Measurements from ENCODE around the gene SLF1.

Gene SLF1

DNA sequence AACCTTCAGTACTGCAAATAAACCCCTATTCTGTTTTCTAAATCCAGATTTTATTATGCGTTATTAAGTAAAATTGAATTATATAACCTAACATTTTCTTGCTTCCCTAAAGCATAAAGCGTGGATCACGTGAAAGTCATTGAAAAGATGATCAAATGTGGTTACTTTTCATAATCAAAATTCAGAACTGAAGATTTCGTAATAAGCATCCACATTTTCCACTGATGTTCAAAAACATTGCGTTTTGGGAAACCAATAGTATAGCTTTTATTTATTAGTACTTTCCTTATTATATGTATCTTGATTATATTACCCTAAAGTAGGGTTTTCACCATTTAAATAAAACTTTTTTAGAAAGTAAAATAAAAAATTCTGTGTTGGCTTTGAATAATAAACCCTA lies 1.8 kb downstream of the SLF1 start:
- no peaks in the 10 kb centered on the region for H3K9me3 ChIP-seq

DNA sequence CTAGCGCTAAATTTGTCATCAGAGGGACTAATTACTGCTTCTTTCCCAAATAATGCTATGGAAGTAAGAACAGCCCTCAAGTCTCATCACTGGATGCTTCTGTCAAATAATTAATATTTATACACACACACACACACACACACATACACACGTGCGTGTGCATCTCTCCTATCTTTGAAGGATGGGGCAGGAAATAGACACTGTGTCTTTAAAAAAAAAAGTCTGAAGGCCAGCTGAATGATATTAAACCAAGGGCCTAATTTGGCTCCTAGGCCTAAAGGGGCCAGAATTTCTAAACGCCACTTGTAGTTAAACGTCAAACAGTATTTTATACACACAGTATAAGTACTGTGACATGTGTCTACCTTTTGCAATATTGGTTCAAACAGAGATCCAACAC lies 3.3 kb downstream of the SLF1 start:
- peaks cover 26% of the 10 kb centered on the region in 2 experiments for H3K4me1 ChIP-seq (ENCODE audit: control insufficient read depth in 1 of 2, insufficient read depth in 1 of 2, low read depth in 1 of 2, low read length in 1 of 2)
- H3K4me3 ChIP-seq (ENCODE audit: low read depth in 1 of 2, low read length in 1 of 2), result no peak overlapping the region
- TF ChIP-seq, protein P1, sequence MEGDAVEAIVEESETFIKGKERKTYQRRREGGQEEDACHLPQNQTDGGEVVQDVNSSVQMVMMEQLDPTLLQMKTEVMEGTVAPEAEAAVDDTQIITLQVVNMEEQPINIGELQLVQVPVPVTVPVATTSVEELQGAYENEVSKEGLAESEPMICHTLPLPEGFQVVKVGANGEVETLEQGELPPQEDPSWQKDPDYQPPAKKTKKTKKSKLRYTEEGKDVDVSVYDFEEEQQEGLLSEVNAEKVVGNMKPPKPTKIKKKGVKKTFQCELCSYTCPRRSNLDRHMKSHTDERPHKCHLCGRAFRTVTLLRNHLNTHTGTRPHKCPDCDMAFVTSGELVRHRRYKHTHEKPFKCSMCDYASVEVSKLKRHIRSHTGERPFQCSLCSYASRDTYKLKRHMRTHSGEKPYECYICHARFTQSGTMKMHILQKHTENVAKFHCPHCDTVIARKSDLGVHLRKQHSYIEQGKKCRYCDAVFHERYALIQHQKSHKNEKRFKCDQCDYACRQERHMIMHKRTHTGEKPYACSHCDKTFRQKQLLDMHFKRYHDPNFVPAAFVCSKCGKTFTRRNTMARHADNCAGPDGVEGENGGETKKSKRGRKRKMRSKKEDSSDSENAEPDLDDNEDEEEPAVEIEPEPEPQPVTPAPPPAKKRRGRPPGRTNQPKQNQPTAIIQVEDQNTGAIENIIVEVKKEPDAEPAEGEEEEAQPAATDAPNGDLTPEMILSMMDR (IDR thresholded peaks at IDR 0.05), result no peak
- no peak overlapping the region for H3K27ac ChIP-seq
- no peaks in the 10 kb centered on the region for H3K36me3 ChIP-seq
- H3K27me3 ChIP-seq, result no peaks in the 10 kb centered on the region
- H3K9me3 ChIP-seq, result no peaks in the 10 kb centered on the region

More for the DNA sequence above, 1.8 kb downstream of the SLF1 start:
- Histone ChIP-seq H3K4me3 (ENCODE audit: low read depth in 1 of 2, low read length in 1 of 2) (no peak overlapping the region), H3K27ac (no peak overlapping the region), H3K4me1 (ENCODE audit: control insufficient read depth in 1 of 2, insufficient read depth in 1 of 2, low read depth in 1 of 2, low read length in 1 of 2) (peaks cover 31% of the 10 kb centered on the region in 2 experiments), H3K36me3 (no peaks in the 10 kb centered on the region), H3K27me3 (no peaks in the 10 kb centered on the region)
- TF ChIP-seq, protein P1 (IDR thresholded peaks at IDR 0.05), result no peak

DNA sequence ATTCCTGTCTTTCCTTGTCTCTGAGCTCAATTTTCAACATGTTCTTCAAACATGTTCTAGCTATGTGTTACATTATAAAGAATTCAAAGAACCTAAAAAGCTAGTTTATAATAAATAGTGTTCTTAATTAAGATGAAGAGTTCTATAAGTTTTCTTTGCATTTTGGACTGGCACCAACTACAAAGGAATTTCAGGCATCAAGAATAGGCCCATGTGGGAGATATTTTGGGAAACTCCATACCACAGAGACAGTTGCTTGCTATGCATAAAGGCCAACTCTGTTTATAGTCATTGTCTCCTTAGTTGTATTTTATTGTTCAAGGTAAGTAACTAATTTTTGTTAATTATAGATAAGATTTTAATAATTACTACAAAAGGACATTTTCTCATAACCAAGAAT lies 4.5 kb downstream of the SLF1 start:
- no peak overlapping the region for H3K4me3 ChIP-seq (ENCODE audit: low read depth in 1 of 2, low read length in 1 of 2)
- H3K27ac ChIP-seq, result no peak overlapping the region
- no peaks in the 10 kb centered on the region for H3K27me3 ChIP-seq
- peaks cover 14 to 15% of the 10 kb centered on the region in 2 experiments for H3K4me1 ChIP-seq (ENCODE audit: control insufficient read depth in 1 of 2, insufficient read depth in 1 of 2, low read depth in 1 of 2, low read length in 1 of 2)
- H3K36me3 ChIP-seq, result no peaks in the 10 kb centered on the region
- TF ChIP-seq, protein P1 (IDR thresholded peaks at IDR 0.05), result no peak
- H3K9me3 ChIP-seq, result no peaks in the 10 kb centered on the region

DNA sequence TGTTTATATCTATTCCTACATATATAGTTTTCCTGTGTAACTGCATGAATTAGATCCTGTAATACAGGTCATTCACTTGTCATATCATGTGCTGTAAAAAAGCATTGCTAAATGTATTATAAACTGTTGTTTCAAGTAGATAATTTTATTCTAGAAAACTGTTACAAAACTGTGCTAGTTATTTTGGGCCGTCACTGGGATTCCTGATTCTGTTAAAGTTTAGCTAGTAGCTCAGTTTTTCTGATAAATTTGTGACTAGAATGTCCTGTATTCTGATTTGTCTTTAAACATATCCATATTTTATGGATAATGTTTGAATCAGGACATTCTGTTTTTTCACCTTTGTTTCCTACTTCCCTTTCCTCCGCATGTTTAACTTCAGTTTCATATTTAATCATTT lies 5.4 kb downstream of the SLF1 start:
- H3K36me3 ChIP-seq, result no peaks in the 10 kb centered on the region
- TF ChIP-seq, protein P1 (IDR thresholded peaks at IDR 0.05), result no peak
- H3K27ac ChIP-seq, result no peak overlapping the region
- H3K27me3 ChIP-seq, result no peaks in the 10 kb centered on the region
- peaks cover 11 to 12% of the 10 kb centered on the region in 2 experiments for H3K4me1 ChIP-seq (ENCODE audit: control insufficient read depth in 1 of 2, insufficient read depth in 1 of 2, low read depth in 1 of 2, low read length in 1 of 2)
- no peak overlapping the region for H3K4me3 ChIP-seq (ENCODE audit: low read depth in 1 of 2, low read length in 1 of 2)
- no peaks in the 10 kb centered on the region for H3K9me3 ChIP-seq

DNA sequence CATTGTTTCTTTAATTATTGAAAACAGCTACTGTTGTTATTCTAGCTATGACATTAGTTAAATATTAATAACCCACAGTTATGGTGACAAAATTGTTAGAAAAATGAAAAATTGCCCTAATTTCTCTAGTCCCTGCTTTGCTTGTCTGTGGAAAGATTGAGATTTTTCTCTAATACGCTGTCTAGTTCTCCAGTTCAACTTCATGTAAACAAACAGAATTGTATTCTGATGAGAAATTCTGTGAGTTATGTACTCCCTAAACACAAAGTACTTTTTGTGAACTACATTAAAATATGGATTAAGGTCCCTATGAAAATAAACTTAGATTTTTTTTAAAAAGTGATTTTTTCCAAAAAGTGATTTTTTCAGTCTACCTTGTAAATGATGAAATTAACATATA lies 8.7 kb downstream of the SLF1 start:
- Histone ChIP-seq H3K9me3 (no peaks in the 10 kb centered on the region), H3K27ac (no peak overlapping the region), H3K4me3 (ENCODE audit: low read depth in 1 of 2, low read length in 1 of 2) (no peak overlapping the region), H3K36me3 (peaks cover 20% of the 10 kb centered on the region), H3K27me3 (no peaks in the 10 kb centered on the region), H3K4me1 (ENCODE audit: control insufficient read depth in 1 of 2, insufficient read depth in 1 of 2, low read depth in 1 of 2, low read length in 1 of 2) (no peaks in the 10 kb centered on the region)
- TF ChIP-seq, protein P1 (IDR thresholded peaks at IDR 0.05), result no peak

DNA sequence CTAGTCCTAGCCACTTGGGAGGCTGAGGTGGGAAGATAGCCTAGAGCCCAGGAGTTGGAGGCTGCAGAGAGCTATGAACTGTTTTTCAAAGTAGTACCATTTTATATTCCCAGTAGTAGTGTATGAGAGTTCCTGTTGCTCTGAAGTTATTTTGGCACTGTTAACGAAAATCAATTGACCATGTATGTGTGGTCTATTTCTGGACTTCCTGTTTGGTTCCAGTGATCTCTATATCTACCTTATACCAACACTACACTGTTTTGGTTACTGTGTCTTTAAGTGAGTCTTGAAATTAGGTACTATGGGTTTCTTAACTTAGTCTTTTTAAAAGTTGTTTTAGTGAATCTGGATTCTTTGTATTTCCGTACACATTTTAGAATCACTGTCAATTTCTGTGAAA lies 13.6 kb downstream of the SLF1 start:
- Histone ChIP-seq H3K27ac (no peak overlapping the region), H3K4me1 (ENCODE audit: control insufficient read depth in 1 of 2, insufficient read depth in 1 of 2, low read depth in 1 of 2, low read length in 1 of 2) (no peaks in the 10 kb centered on the region), H3K27me3 (no peaks in the 10 kb centered on the region), H3K4me3 (ENCODE audit: low read depth in 1 of 2, low read length in 1 of 2) (no peak overlapping the region), H3K36me3 (peaks cover 25% of the 10 kb centered on the region), H3K9me3 (no peaks in the 10 kb centered on the region)
- TF ChIP-seq, protein P1 (IDR thresholded peaks at IDR 0.05), result no peak
